ENCODE measurements around the gene BMP4.
A peak's percentile ranks its signal among the peaks of the same experiment; 100 is the strongest.

BMP4 gene

DNA sequence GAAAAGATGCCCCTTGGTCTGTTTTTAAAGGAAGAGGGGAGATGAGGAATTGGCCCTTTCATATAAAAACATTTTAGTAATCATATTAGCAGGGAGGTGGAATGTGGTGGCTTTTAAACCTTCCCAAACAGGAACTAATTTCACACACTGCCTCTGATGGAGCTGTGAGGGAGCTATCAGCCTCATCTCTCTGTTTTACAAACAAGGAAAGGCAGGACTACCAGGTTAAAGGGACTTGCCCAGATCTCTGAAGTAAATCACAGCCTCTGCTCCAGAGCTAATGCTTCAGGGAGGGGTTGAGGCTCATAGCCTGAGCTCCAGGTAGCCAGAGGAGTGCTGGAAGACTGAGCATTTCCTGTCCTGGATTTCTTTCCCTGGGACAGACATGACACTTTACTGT lies 1.1 kb upstream of the BMP4 start:
- Mint-ChIP-seq H3K9me3 (no peaks in the 10 kb centered on the region), H3K4me1 (no peaks in the 10 kb centered on the region), H3K27me3 (peaks cover 60% of the 10 kb centered on the region), H3K36me3 (ENCODE audit: insufficient read depth) (no peaks in the 10 kb centered on the region), H3K27ac (ENCODE audit: low read depth) (no peak overlapping the region), H3K4me3 (no peak overlapping the region)
- DNase-seq (ENCODE audit: low spot score in 2 of 2) (no peak), ATAC-seq (replicated peaks; ENCODE audit: extremely low read depth, poor library complexity, severe bottlenecking) (no peak)

DNA sequence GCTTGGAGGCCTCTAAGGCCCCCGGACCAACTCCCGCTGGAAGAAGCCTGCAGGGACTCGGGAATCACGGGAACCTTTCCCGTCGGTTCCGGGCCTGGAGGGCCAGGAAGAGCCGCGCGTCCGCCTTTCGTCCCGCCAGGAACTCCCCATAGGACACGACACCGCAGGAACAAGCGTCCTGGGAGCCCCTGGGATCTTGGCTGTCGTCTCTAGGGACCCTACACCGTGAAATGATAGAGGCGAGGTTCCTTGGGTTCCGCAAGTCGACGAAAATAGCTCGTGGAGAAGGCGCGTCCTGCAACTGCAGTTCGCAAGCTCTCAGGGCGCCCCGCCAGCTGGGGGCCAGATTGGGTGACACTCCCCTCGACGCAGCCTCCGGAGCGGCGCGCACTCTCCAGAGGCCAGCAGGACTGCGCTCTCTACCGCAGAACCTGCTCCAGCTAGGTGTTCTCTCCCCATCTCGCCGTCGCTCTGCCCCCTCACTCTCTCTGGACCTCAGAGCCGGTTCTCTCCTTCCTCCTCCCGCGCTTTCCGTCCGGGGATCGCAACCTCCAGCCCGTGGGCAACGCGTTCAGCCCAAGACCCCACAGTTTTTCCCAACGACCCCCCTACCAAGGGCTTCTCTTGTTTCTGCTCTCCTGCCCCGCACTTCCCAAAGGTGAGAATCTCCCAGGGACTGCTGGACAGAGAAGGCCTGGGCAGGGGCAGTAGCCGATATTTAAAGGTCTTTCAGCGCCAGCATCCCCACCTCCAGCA lies 776 bp downstream of the BMP4 start:
- Mint-ChIP-seq H3K27me3 (peaks cover 74% of the 10 kb centered on the region), H3K4me3 (peak overlapping the region; percentile 75), H3K9me3 (no peaks in the 10 kb centered on the region), H3K36me3 (ENCODE audit: insufficient read depth) (peaks cover 2% of the 10 kb centered on the region), H3K27ac (ENCODE audit: low read depth) (peak overlapping the region; percentile 65), H3K4me1 (no peaks in the 10 kb centered on the region)
- no peak for ATAC-seq (replicated peaks; ENCODE audit: extremely low read depth, poor library complexity, severe bottlenecking)
- no peak for DNase-seq (ENCODE audit: low spot score in 2 of 2)

DNA sequence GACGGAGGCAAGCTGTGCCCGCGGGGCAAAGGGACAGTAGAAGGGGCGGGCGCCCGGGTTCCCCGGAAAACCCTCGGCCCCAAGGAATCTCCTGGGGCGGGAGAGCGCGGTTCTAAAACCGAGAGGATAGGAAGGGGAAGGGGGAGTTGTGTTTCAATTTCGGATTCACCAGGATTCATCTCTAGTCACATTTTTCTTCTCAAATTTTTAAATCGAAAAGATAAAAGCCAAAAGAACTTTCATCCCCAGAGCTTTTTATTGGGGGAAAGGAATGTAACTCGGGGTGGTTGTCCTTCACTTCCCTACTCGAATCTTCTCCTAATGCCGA lies 1.4 kb downstream of the BMP4 start:
- Mint-ChIP-seq H3K27me3 (peaks cover 81% of the 10 kb centered on the region), H3K27ac (ENCODE audit: low read depth) (no peak overlapping the region), H3K4me1 (no peaks in the 10 kb centered on the region), H3K4me3 (peak overlapping the region; percentile 75), H3K9me3 (no peaks in the 10 kb centered on the region), H3K36me3 (ENCODE audit: insufficient read depth) (peaks cover 2% of the 10 kb centered on the region)
- ATAC-seq (replicated peaks; ENCODE audit: extremely low read depth, poor library complexity, severe bottlenecking) (no peak), DNase-seq (ENCODE audit: low spot score in 2 of 2) (no peak)

DNA sequence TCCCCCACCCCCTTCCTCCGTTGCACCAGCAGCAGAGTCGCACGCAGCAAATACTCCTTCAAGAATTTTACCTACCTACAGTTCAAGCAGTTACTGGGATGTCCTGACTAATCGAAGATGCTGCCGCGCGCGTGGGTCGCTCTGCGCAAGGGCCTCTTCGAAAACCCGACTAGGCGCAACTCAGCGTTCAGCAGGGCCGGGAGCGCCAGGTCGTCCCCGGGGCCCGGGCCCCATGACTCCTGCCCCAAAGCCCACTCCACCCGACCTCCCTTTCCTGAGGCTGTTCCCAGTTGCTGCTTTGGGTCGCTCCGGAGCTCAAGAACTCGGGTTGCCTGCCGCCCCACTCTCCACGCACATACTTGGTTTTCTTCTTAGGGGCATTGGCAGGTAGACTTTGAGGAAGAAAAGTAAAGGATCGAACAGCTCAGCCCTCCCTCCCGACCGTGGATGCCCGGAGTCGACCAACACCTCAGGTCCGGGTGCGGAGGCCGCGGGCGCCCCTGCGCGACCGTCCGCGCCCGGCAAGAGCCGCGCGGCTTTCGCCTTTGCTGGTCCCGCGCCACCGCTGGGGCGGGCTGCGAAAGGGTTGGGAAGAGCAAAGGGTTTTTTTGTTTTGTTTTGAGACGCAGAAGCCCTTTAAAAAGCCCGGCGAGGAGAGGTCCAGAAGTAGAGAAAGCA lies 1.9 kb downstream of the BMP4 start:
- ATAC-seq (replicated peaks; ENCODE audit: extremely low read depth, poor library complexity, severe bottlenecking) (no peak), DNase-seq (ENCODE audit: low spot score in 2 of 2) (no peak)
- H3K4me1 Mint-ChIP-seq, result no peaks in the 10 kb centered on the region
- H3K27me3 Mint-ChIP-seq, result peaks cover 81% of the 10 kb centered on the region
- no peaks in the 10 kb centered on the region for H3K9me3 Mint-ChIP-seq
- no peak overlapping the region for H3K27ac Mint-ChIP-seq (ENCODE audit: low read depth)
- H3K36me3 Mint-ChIP-seq (ENCODE audit: insufficient read depth), result peaks cover 2% of the 10 kb centered on the region
- H3K4me3 Mint-ChIP-seq, result peak overlapping the region; percentile 75

DNA sequence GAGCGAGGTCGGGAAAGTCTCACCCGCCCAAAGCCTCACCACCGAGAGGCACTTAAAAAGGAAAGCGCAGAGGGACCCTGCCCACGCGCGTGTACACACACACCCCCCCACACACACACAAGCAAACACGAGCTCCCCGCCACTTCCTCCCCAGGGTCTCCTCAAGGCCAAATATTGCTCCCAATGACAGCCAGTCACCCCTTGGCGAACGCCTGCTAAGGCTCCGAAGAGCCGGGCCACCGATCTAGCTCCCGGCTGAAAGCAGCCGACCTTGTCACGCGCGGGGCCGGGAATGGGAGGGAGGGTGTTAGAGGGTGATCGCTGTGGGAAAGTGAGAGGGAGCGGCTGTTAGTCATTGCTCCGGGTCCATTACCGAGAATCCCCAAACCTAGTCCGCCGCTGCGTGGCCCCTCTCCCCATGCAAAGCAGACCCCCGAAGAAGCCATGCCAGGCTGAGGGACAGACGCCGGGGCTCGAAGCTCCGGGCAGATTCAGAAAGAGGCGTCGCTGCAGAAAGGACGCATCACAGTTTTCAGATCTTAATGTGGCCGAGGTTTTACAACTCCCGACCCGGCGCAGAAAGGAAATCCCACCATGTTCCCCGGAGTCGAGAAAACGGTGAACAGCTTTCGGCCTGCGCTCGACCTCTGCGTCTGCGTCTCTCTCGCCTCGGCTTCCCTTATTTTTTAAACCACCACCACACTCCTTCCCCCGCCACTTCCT lies 2.6 kb downstream of the BMP4 start:
- DNase-seq (ENCODE audit: low spot score in 2 of 2) (no peak), ATAC-seq (replicated peaks; ENCODE audit: extremely low read depth, poor library complexity, severe bottlenecking) (no peak)
- H3K36me3 Mint-ChIP-seq (ENCODE audit: insufficient read depth), result peaks cover 2% of the 10 kb centered on the region
- H3K9me3 Mint-ChIP-seq, result no peaks in the 10 kb centered on the region
- peaks cover 75% of the 10 kb centered on the region for H3K27me3 Mint-ChIP-seq
- H3K27ac Mint-ChIP-seq (ENCODE audit: low read depth), result no peak overlapping the region
- H3K4me1 Mint-ChIP-seq, result no peaks in the 10 kb centered on the region
- peak overlapping the region; percentile 75 for H3K4me3 Mint-ChIP-seq

DNA sequence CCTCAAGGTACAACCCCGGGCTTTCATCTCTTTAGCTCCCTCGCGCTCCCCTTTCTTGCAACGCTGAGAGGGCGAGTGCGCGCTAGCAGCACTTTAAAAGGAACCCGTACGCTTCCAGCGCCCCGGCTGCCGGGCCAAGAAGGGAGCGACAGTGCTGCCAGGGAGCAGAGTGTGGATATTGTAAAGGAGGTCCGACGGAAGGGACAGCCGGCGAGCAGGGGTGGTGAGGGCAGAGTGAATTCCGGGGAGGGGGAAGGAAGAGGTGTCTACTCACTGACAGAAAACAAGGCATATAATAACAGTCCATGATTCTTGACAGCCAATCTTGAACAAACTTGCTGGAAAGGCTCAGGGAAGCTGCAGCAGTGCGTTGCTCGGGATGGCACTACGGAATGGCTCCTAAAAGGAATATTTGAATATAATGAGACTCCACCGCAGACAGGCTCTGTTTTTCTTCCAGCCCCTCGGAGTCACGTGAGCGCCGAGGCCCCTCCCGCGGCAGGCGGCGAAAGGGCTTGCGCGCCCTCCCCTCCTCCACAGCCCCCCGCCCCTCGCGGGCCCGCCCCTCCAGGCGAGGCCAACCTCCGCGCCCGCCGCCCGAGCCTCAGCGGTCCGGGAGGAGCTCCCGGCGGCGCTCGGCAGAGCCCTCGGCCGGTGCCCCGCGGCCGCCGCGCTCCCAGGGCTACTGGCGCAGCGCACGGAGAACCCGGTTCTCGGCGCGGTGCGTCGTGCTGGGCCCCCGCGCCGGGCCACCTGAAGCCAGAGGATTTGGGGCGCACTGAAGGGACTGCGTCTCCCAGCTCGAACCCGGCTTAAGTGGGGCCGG lies 3.4 kb downstream of the BMP4 start:
- Mint-ChIP-seq H3K4me1 (no peaks in the 10 kb centered on the region), H3K9me3 (no peaks in the 10 kb centered on the region), H3K4me3 (peak overlapping the region; percentile 75), H3K36me3 (ENCODE audit: insufficient read depth) (peaks cover 2% of the 10 kb centered on the region), H3K27me3 (peaks cover 71% of the 10 kb centered on the region), H3K27ac (ENCODE audit: low read depth) (no peak overlapping the region)
- no peak for DNase-seq (ENCODE audit: low spot score in 2 of 2)
- ATAC-seq (replicated peaks; ENCODE audit: extremely low read depth, poor library complexity, severe bottlenecking), result no peak

DNA sequence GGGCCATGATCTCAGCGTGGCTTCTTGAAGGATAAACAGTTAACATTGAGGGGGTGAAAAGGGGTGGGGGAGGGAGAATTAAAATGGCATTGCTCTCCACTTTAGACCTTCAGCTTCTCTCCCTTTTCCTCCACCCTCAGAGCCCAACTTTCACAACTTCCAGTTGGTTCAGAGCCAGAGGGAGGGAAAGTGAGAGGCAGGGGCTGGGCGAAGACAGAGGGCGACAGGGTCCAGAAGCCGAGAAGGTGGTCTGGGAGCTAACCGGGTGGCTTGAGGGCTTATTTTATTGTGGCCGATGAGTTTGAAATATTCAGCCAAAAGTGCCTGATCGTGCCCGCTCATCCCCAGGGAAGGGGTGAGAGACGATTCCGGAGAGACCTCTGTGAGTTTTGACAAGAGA lies 4.1 kb downstream of the BMP4 start:
- Mint-ChIP-seq H3K36me3 (ENCODE audit: insufficient read depth) (peaks cover 2% of the 10 kb centered on the region), H3K4me1 (no peaks in the 10 kb centered on the region), H3K27ac (ENCODE audit: low read depth) (no peak overlapping the region), H3K27me3 (peaks cover 74% of the 10 kb centered on the region), H3K4me3 (peak overlapping the region; percentile 53), H3K9me3 (no peaks in the 10 kb centered on the region)
- ATAC-seq (replicated peaks; ENCODE audit: extremely low read depth, poor library complexity, severe bottlenecking), result no peak
- no peak for DNase-seq (ENCODE audit: low spot score in 2 of 2)

DNA sequence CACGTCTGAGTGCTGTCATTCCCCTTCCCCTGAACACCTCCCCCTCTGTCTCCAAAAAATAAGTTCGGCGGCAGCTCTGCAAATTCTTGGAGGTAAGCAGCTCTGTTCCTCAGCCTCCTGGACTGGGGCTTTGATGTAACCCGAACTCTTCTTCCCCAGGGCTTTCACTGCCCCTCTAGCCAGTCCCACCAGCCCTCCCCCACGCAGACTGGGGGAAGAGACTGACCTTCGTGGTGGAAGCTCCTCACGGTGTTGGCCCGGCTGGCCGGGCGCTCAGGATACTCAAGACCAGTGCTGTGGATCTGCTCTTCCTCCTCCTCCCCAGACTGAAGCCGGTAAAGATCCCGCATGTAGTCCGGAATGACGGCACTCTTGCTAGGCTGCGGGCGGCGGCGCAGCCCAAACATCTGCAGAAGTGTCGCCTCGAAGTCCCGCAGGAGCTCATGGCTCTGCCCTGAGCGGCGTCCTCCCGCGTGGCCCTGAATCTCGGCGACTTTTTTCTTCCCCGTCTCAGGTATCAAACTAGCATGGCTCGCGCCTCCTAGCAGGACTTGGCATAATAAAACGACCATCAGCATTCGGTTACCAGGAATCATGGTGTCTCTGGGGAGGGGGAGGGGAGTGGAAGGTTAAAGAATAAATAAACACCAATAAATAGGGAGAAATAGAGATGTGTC lies 4.9 kb downstream of the BMP4 start:
- H3K27me3 Mint-ChIP-seq, result peaks cover 74% of the 10 kb centered on the region
- ATAC-seq (replicated peaks; ENCODE audit: extremely low read depth, poor library complexity, severe bottlenecking), result no peak
- H3K4me3 Mint-ChIP-seq, result no peak overlapping the region

DNA sequence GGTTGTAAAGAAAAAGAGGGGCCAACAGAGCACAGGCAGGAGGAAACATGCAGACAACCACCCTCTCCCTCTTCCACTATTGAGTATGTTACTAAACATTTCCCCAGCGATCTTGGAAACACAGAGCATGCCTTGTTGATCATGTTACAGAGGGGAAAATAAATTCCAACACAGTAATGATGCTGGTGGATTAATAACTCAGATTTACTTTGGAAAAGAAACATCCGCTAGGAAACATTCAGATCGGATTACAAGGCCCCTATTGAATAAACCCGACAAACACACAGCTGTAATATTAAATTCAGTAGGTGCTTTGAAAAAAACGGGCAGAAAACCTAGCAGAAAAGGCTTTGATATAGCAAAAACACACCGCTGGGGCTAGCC lies 5.4 kb downstream of the BMP4 start:
- Mint-ChIP-seq H3K36me3 (ENCODE audit: insufficient read depth) (peaks cover 2% of the 10 kb centered on the region), H3K4me1 (no peaks in the 10 kb centered on the region), H3K9me3 (no peaks in the 10 kb centered on the region), H3K4me3 (no peak overlapping the region), H3K27me3 (peaks cover 71% of the 10 kb centered on the region), H3K27ac (ENCODE audit: low read depth) (no peak overlapping the region)
- DNase-seq (ENCODE audit: low spot score in 2 of 2), result no peak
- ATAC-seq (replicated peaks; ENCODE audit: extremely low read depth, poor library complexity, severe bottlenecking), result no peak

More for the DNA sequence above, 4.9 kb downstream of the BMP4 start:
- H3K27ac Mint-ChIP-seq (ENCODE audit: low read depth), result no peak overlapping the region
- no peak for DNase-seq (ENCODE audit: low spot score in 2 of 2)
- peaks cover 2% of the 10 kb centered on the region for H3K36me3 Mint-ChIP-seq (ENCODE audit: insufficient read depth)
- H3K9me3 Mint-ChIP-seq, result no peaks in the 10 kb centered on the region
- no peaks in the 10 kb centered on the region for H3K4me1 Mint-ChIP-seq

DNA sequence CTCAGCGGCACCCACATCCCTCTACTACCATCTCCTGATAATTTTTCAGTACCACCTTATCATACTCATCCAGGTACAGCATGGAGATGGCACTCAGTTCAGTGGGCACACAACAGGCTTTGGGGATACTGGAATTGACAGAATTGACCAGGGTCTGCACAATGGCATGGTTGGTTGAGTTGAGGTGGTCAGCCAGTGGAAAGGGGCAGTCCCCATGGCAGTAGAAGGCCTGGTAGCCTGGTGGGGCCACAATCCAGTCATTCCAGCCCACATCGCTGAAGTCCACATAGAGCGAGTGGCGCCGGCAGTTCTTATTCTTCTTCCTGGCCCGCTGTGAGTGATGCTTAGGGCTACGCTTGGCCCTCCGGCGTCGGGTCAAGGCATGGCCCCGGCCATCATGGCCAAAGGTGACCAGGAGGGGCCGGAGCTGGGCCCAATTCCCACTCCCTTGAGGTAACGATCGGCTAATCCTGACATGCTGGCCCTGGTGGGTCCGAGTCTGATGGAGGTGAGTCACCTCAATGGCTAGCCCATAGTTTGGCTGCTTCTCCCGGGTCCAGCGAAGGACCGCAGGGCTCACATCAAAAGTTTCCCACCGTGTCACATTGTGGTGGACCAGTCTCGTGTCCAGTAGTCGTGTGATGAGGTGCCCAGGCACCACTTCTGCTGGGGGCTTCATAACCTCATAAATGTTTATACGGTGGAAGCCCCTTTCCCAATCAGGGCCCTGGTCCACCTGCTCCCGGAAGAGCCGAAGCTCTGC lies 6.4 kb downstream of the BMP4 start:
- no peak for ATAC-seq (replicated peaks; ENCODE audit: extremely low read depth, poor library complexity, severe bottlenecking)
- Mint-ChIP-seq H3K4me3 (no peak overlapping the region), H3K27me3 (peaks cover 60% of the 10 kb centered on the region), H3K9me3 (no peaks in the 10 kb centered on the region), H3K36me3 (ENCODE audit: insufficient read depth) (peaks cover 2% of the 10 kb centered on the region), H3K27ac (ENCODE audit: low read depth) (no peak overlapping the region), H3K4me1 (no peaks in the 10 kb centered on the region)
- DNase-seq (ENCODE audit: low spot score in 2 of 2), result no peak

DNA sequence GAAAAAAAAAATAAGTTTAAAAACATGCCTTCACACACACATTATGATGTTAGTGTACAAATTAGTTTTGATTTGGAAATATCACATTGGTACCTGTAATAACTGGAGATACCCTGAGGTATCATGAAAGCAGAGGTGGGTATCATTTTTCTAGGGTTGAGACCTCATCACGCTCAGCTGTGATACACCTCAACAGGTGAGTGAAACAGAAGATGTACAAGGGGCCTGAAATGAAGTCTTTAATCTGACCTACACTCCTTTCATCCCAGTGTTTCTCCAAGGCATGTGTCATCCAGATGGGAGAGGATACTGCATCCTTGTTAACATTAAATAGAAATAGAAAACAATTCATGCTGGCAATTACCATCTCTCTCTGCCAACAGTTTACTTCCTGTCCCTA lies 7.4 kb downstream of the BMP4 start:
- Mint-ChIP-seq H3K36me3 (ENCODE audit: insufficient read depth) (peaks cover 2% of the 10 kb centered on the region), H3K4me1 (no peaks in the 10 kb centered on the region), H3K27me3 (peaks cover 50% of the 10 kb centered on the region), H3K9me3 (no peaks in the 10 kb centered on the region), H3K4me3 (no peak overlapping the region), H3K27ac (ENCODE audit: low read depth) (no peak overlapping the region)
- DNase-seq (ENCODE audit: low spot score in 2 of 2), result no peak
- no peak for ATAC-seq (replicated peaks; ENCODE audit: extremely low read depth, poor library complexity, severe bottlenecking)
